ENCODE measurements around the gene KCNQ4. TPM values are rescaled to one million over a fixed set of nuclear protein-coding genes. Genes with fewer than 3 reads are reported as not detected.

The KCNQ4 gene
- total and polyA plus RNA-seq, 3 donors from 2014 or later, result 1.4 to 2.4 (median 2.3) TPM

GRCh38 chr1:40820911-40821693 is 37.5 kb downstream of the KCNQ4 start:
- intact Hi-C loops (cut with DNase I; ENCODE audit: low total_unique reads), result no loop called here
- no peaks in the 10 kb centered on the region for H3K9me3 ChIP-seq
- H3K36me3 ChIP-seq (ENCODE audit: low read depth, missing control alignments), result no peaks in the 10 kb centered on the region
- no peak overlapping the region for H3K4me3 ChIP-seq
- H3K27me3 ChIP-seq, result no peaks in the 10 kb centered on the region
- H3K27ac ChIP-seq, result no peak overlapping the region
- 52 to 81% methylated on average over 4 to 6 of the region's 6 CpGs for WGBS, 2 donors
- no peak for DNase-seq
- TF ChIP-seq POLR2A (IDR thresholded peaks at IDR 0.05) (no peak), CTCF (IDR thresholded peaks at IDR 0.05) (no peak)
- H3K4me1 ChIP-seq, result peaks cover 14% of the 10 kb centered on the region

- Histone ChIP-seq H3K9me3 (no peaks in the 10 kb centered on the region), H3K4me3 (no peak overlapping the region), H3K27me3 (no peaks in the 10 kb centered on the region), H3K27ac (no peak overlapping the region), H3K4me1 (peaks cover 14% of the 10 kb centered on the region), H3K36me3 (ENCODE audit: low read depth, missing control alignments) (no peaks in the 10 kb centered on the region)
- intact Hi-C loops (cut with DNase I; ENCODE audit: low total_unique reads), result no loop called here
- DNase-seq, result no peak
- WGBS, 2 donors, result 92 to 94% methylated on average over 7 to 12 of the region's 12 CpGs
- TF ChIP-seq CTCF (IDR thresholded peaks at IDR 0.05), result no peak
- no peak for TF ChIP-seq POLR2A (IDR thresholded peaks at IDR 0.05)
These were observed 39.3 kb downstream of the KCNQ4 start for GRCh38 chr1:40822890-40823289.

- 79 to 89% methylated on average over 4 of the region's 4 CpGs for WGBS, 2 donors
These were observed 39.8 kb downstream of the KCNQ4 start for GRCh38 chr1:40823345-40823744.

GRCh38 chr1:40823983-40824382 is 40.4 kb downstream of the KCNQ4 start:
- intact Hi-C loops (cut with DNase I; ENCODE audit: low total_unique reads), result no loop called here
- Histone ChIP-seq H3K36me3 (ENCODE audit: low read depth, missing control alignments) (no peaks in the 10 kb centered on the region), H3K9me3 (no peaks in the 10 kb centered on the region), H3K27ac (no peak overlapping the region), H3K4me1 (peaks cover 10% of the 10 kb centered on the region), H3K4me3 (no peak overlapping the region), H3K27me3 (no peaks in the 10 kb centered on the region)
- DNase-seq, result no peak
- no peak for TF ChIP-seq CTCF (IDR thresholded peaks at IDR 0.05)
- no peak for TF ChIP-seq POLR2A (IDR thresholded peaks at IDR 0.05)
- WGBS, 2 donors, result 97% methylated on average over 14 to 17 of the region's 17 CpGs

More at GRCh38 chr1:40823345-40823744, 39.8 kb downstream of the KCNQ4 start:
- H3K27ac ChIP-seq, result no peak overlapping the region
- no peaks in the 10 kb centered on the region for H3K36me3 ChIP-seq (ENCODE audit: low read depth, missing control alignments)
- TF ChIP-seq CTCF (IDR thresholded peaks at IDR 0.05) (no peak), POLR2A (IDR thresholded peaks at IDR 0.05) (no peak)
- no peaks in the 10 kb centered on the region for H3K27me3 ChIP-seq
- DNase-seq, result no peak
- H3K4me1 ChIP-seq, result peaks cover 14% of the 10 kb centered on the region
- intact Hi-C loops (cut with DNase I; ENCODE audit: low total_unique reads), result no loop called here
- H3K4me3 ChIP-seq, result no peak overlapping the region
- H3K9me3 ChIP-seq, result no peaks in the 10 kb centered on the region
